GM19452 (cell line): ENCODE data around the gene HIP1.
"Not testable (repeated sequence)": the region's sequence is repeated elsewhere in the genome, so short reads cannot be mapped to it uniquely, and the experiment has no call there.

ENCODE experiments used
- ATAC-seq: cut with Tn5 transposase; IDR thresholded peaks from one replicate; pipeline ENCODE4 v1.9.1; 2021; ENCODE audit not compliant: unreplicated experiment

The HIP1 gene

GRCh38 chr7:75686551-75686950 is 52.2 kb downstream of the HIP1 start:
- no peak for ATAC-seq

GRCh38 chr7:75682052-75682451 is 56.7 kb downstream of the HIP1 start:
- not testable (repeated sequence) for ATAC-seq

- no peak for ATAC-seq
These were observed 59.7 kb downstream of the HIP1 start for GRCh38 chr7:75679060-75679459.

GRCh38 chr7:75669579-75669978 is 69.2 kb downstream of the HIP1 start:
- no peak for ATAC-seq

- no peak for ATAC-seq
These were observed 70.8 kb downstream of the HIP1 start for GRCh38 chr7:75667938-75668337.

- peak; percentile 57 for ATAC-seq
These were observed 75.3 kb downstream of the HIP1 start for GRCh38 chr7:75663302-75663907.

GRCh38 chr7:75662579-75663301 is 76.0 kb downstream of the HIP1 start:
- peak; percentile 84 for ATAC-seq

- no peak for ATAC-seq
These were observed 78.0 kb downstream of the HIP1 start for GRCh38 chr7:75660566-75661215.

- no peak for ATAC-seq
These were observed 79.9 kb downstream of the HIP1 start for GRCh38 chr7:75658802-75659201.

GRCh38 chr7:75658369-75658768 is 80.4 kb downstream of the HIP1 start:
- no peak for ATAC-seq

GRCh38 chr7:75657866-75658265 is 80.9 kb downstream of the HIP1 start:
- no peak for ATAC-seq

- no peak for ATAC-seq
These were observed 82.0 kb downstream of the HIP1 start for GRCh38 chr7:75656740-75657139.

- no peak for ATAC-seq
These were observed 83.2 kb downstream of the HIP1 start for GRCh38 chr7:75655536-75655935.

- no peak for ATAC-seq
These were observed 83.9 kb downstream of the HIP1 start for GRCh38 chr7:75654855-75655254.

GRCh38 chr7:75653651-75654050 is 85.1 kb downstream of the HIP1 start:
- ATAC-seq: no peak

- ATAC-seq: no peak
These were observed 86.0 kb downstream of the HIP1 start for GRCh38 chr7:75652788-75653187.

GRCh38 chr7:75650681-75651080 is 88.1 kb downstream of the HIP1 start:
- no peak for ATAC-seq

- ATAC-seq: no peak
These were observed 88.7 kb downstream of the HIP1 start for GRCh38 chr7:75650062-75650461.

- no peak for ATAC-seq
These were observed 89.3 kb downstream of the HIP1 start for GRCh38 chr7:75649462-75649861.

- ATAC-seq: no peak
These were observed 90.9 kb downstream of the HIP1 start for GRCh38 chr7:75647709-75648438.

- ATAC-seq: no peak
These were observed 92.1 kb downstream of the HIP1 start for GRCh38 chr7:75646571-75647102.
